Stimulated activated CD4-positive, alpha-beta T cell treated with anti-CD3 and anti-CD28 coated beads, Interleukin-4, amount 100 ng/mL, for 1 hour (primary cell): ENCODE results near the gene HNMT.
A peak's percentile ranks its signal among the peaks of the same experiment; 100 is the strongest.
"Not testable (repeated sequence)": the region's sequence is repeated elsewhere in the genome, so short reads cannot be mapped to it uniquely, and the experiment has no call there.

Source experiments
- DNase-seq: peaks from one replicate; pipeline ENCODE4 v3.0.0-alpha.2; 2020

Gene HNMT

GRCh38 chr2:137947032-137947727 lies 17.1 kb upstream of the HNMT start:
- no peak for DNase-seq

- DNase-seq, result peak; percentile 34
Measured at GRCh38 chr2:137947728-137948336, 16.4 kb upstream of the HNMT start.

GRCh38 chr2:137948894-137949293 lies 15.4 kb upstream of the HNMT start:
- no peak for DNase-seq

- no peak for DNase-seq
Measured at GRCh38 chr2:137950238-137950637, 14.0 kb upstream of the HNMT start.

GRCh38 chr2:137951586-137951985 lies 12.7 kb upstream of the HNMT start:
- no peak for DNase-seq

GRCh38 chr2:137952586-137953129 lies 11.6 kb upstream of the HNMT start:
- DNase-seq, result no peak

- DNase-seq, result no peak
Measured at GRCh38 chr2:137955536-137955935, 8.7 kb upstream of the HNMT start.

- no peak for DNase-seq
Measured at GRCh38 chr2:137957033-137957432, 7.2 kb upstream of the HNMT start.

GRCh38 chr2:137959166-137959565 lies 5.1 kb upstream of the HNMT start:
- no peak for DNase-seq

GRCh38 chr2:137960223-137960622 lies 4.0 kb upstream of the HNMT start:
- DNase-seq, result no peak

GRCh38 chr2:137961602-137962001 lies 2.7 kb upstream of the HNMT start:
- DNase-seq, result no peak

GRCh38 chr2:137963535-137964065 lies 673 bp upstream of the HNMT start:
- no peak for DNase-seq

GRCh38 chr2:137964859-137965459 lies 686 bp downstream of the HNMT start:
- DNase-seq, result no peak

GRCh38 chr2:137966043-137966442 lies 1.8 kb downstream of the HNMT start:
- no peak for DNase-seq

- no peak for DNase-seq
Measured at GRCh38 chr2:137967042-137967441, 2.8 kb downstream of the HNMT start.

- no peak for DNase-seq
Measured at GRCh38 chr2:137968477-137969417, 4.5 kb downstream of the HNMT start.

GRCh38 chr2:137969418-137969765 lies 5.1 kb downstream of the HNMT start:
- no peak for DNase-seq

- no peak for DNase-seq
Measured at GRCh38 chr2:137969876-137970275, 5.6 kb downstream of the HNMT start.

GRCh38 chr2:137971259-137971658 lies 7.0 kb downstream of the HNMT start:
- not testable (repeated sequence) for DNase-seq

- no peak for DNase-seq
Measured at GRCh38 chr2:137973280-137973679, 9.0 kb downstream of the HNMT start.

- DNase-seq, result no peak
Measured at GRCh38 chr2:137975280-137976271, 11.3 kb downstream of the HNMT start.

GRCh38 chr2:137976274-137976673 lies 12.0 kb downstream of the HNMT start:
- DNase-seq, result no peak
